ENCODE results near the gene PPP1R8. TPM values are rescaled to one million over a fixed set of nuclear protein-coding genes. Genes with fewer than 3 reads are reported as not detected.
"Not testable (repeated sequence)": the region's sequence is repeated elsewhere in the genome, so short reads cannot be mapped to it uniquely, and the experiment has no call there.

Gene PPP1R8
- total RNA-seq, 1 donor from 2014 or later: 39.7 TPM

GRCh38 chr1:27824411-27824810 lies 6.2 kb upstream of the PPP1R8 start:
- Mint-ChIP-seq H3K27ac (ENCODE audit: unreplicated experiment) (no peak overlapping the region), H3K36me3 (ENCODE audit: low read depth) (peaks cover 12% of the 10 kb centered on the region), H3K4me3 (ENCODE audit: unreplicated experiment) (no peak overlapping the region), H3K27me3 (ENCODE audit: low read depth) (no peaks in the 10 kb centered on the region), H3K9me3 (ENCODE audit: low read depth) (no peaks in the 10 kb centered on the region), H3K4me1 (ENCODE audit: low read depth) (no peaks in the 10 kb centered on the region)
- no peak for DNase-seq (ENCODE audit: low spot score)
- TF ChIP-seq CTCF (IDR thresholded peaks at IDR 0.05): no peak

GRCh38 chr1:27829339-27829960 lies 1.1 kb upstream of the PPP1R8 start:
- not testable (repeated sequence) for DNase-seq (ENCODE audit: low spot score)

GRCh38 chr1:27831568-27832410 lies 1.2 kb downstream of the PPP1R8 start:
- DNase-seq (ENCODE audit: low spot score): no peak
- Mint-ChIP-seq H3K27me3 (ENCODE audit: low read depth) (no peaks in the 10 kb centered on the region), H3K36me3 (ENCODE audit: low read depth) (no peaks in the 10 kb centered on the region), H3K27ac (ENCODE audit: unreplicated experiment) (peak overlapping the region; percentile 98), H3K4me1 (ENCODE audit: low read depth) (peaks cover 17% of the 10 kb centered on the region), H3K9me3 (ENCODE audit: low read depth) (no peaks in the 10 kb centered on the region), H3K4me3 (ENCODE audit: unreplicated experiment) (peak overlapping the region; percentile 95)
- TF ChIP-seq CTCF (IDR thresholded peaks at IDR 0.05): no peak

More at GRCh38 chr1:27829339-27829960, 1.1 kb upstream of the PPP1R8 start:
- peak overlapping the region; percentile 9 for H3K4me3 Mint-ChIP-seq (ENCODE audit: unreplicated experiment)
- not testable (repeated sequence) for H3K27ac Mint-ChIP-seq (ENCODE audit: unreplicated experiment); H3K9me3 Mint-ChIP-seq (ENCODE audit: low read depth); H3K27me3 Mint-ChIP-seq (ENCODE audit: low read depth); H3K36me3 Mint-ChIP-seq (ENCODE audit: low read depth)
- peaks cover 17% of the 10 kb centered on the region for H3K4me1 Mint-ChIP-seq (ENCODE audit: low read depth)

- no peak for TF ChIP-seq CTCF (IDR thresholded peaks at IDR 0.05)
- H3K36me3 Mint-ChIP-seq (ENCODE audit: low read depth): no peaks in the 10 kb centered on the region
- no peaks in the 10 kb centered on the region for H3K27me3 Mint-ChIP-seq (ENCODE audit: low read depth)
- DNase-seq (ENCODE audit: low spot score): no peak
- H3K9me3 Mint-ChIP-seq (ENCODE audit: low read depth): no peaks in the 10 kb centered on the region
- H3K4me1 Mint-ChIP-seq (ENCODE audit: low read depth): peaks cover 17% of the 10 kb centered on the region
- peak overlapping the region; percentile 50 for H3K27ac Mint-ChIP-seq (ENCODE audit: unreplicated experiment)
- H3K4me3 Mint-ChIP-seq (ENCODE audit: unreplicated experiment): no peak overlapping the region
Observed at GRCh38 chr1:27832762-27833161, 2.2 kb downstream of the PPP1R8 start.

- peaks cover 17% of the 10 kb centered on the region for H3K4me1 Mint-ChIP-seq (ENCODE audit: low read depth)
- peak overlapping the region; percentile 41 for H3K27ac Mint-ChIP-seq (ENCODE audit: unreplicated experiment)
- no peaks in the 10 kb centered on the region for H3K36me3 Mint-ChIP-seq (ENCODE audit: low read depth)
- TF ChIP-seq CTCF (IDR thresholded peaks at IDR 0.05): no peak
- DNase-seq (ENCODE audit: low spot score): no peak
- no peak overlapping the region for H3K4me3 Mint-ChIP-seq (ENCODE audit: unreplicated experiment)
- H3K27me3 Mint-ChIP-seq (ENCODE audit: low read depth): no peaks in the 10 kb centered on the region
- H3K9me3 Mint-ChIP-seq (ENCODE audit: low read depth): no peaks in the 10 kb centered on the region
Observed at GRCh38 chr1:27833470-27833869, 2.9 kb downstream of the PPP1R8 start.
